ENCODE results near the gene EXO1.
A peak's percentile ranks its signal among the peaks of the same experiment; 100 is the strongest.

Gene EXO1

DNA sequence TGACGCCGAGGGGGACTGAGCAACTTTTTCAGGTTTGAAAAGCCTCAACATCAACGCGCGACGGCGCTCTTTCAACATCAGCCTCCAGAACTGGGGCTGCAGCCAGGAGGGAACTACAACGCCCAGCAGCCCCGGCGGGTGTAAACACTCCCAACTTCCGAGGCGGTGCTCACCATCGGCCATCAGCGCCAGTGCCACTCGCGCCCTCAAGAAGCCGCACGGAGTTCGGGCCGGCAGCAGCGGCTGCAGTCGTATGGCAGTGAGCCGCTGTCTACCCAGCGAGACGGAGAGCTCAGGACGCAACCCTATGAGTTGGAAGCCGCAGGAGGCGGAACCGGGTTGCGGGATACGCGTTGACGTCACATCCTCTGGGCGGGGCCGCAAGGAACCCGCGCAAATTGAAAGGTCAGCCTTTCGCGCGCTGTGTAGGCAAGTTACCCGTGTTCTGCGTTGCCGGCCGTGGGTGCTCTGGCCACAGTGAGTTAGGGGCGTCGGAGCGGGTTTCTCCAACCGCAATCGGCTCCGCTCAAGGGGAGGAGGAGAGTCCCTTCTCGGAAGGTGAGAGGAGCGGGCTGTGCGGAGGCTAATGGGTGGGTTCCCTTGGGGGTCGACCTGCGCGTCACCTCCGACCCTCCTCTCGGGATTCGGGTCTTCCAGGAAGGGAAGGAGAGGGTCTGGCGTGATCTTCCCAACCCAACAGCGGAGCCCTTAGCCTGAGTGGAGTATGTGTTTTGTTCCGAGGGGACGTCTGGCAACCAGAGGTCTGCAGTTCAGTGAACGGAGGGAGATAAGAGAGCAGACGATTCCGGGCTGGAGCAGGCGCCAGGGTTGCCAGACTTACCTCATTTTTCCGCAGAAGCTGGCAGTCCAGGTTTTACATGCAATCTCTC is at the start of gene EXO1 (continued):
- TF ChIP-seq, protein P1, sequence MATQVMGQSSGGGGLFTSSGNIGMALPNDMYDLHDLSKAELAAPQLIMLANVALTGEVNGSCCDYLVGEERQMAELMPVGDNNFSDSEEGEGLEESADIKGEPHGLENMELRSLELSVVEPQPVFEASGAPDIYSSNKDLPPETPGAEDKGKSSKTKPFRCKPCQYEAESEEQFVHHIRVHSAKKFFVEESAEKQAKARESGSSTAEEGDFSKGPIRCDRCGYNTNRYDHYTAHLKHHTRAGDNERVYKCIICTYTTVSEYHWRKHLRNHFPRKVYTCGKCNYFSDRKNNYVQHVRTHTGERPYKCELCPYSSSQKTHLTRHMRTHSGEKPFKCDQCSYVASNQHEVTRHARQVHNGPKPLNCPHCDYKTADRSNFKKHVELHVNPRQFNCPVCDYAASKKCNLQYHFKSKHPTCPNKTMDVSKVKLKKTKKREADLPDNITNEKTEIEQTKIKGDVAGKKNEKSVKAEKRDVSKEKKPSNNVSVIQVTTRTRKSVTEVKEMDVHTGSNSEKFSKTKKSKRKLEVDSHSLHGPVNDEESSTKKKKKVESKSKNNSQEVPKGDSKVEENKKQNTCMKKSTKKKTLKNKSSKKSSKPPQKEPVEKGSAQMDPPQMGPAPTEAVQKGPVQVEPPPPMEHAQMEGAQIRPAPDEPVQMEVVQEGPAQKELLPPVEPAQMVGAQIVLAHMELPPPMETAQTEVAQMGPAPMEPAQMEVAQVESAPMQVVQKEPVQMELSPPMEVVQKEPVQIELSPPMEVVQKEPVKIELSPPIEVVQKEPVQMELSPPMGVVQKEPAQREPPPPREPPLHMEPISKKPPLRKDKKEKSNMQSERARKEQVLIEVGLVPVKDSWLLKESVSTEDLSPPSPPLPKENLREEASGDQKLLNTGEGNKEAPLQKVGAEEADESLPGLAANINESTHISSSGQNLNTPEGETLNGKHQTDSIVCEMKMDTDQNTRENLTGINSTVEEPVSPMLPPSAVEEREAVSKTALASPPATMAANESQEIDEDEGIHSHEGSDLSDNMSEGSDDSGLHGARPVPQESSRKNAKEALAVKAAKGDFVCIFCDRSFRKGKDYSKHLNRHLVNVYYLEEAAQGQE (tag by site-specific recombination; IDR thresholded peaks at IDR 0.05), result no peak; the same call in 1 of the 2 replicates
- TF ChIP-seq ZNF510 (tag by site-specific recombination; IDR thresholded peaks at IDR 0.05; ENCODE audit: insufficient replicate concordance) (no peak), ZNF416 (tag by site-specific recombination; IDR thresholded peaks at IDR 0.05) (no peak), ZNF202 (tag by site-specific recombination; IDR thresholded peaks at IDR 0.05; ENCODE audit: borderline replicate concordance) (no peak), ZNF133 (tag by site-specific recombination; IDR thresholded peaks at IDR 0.05) (no peak), ZNF248 (tag by site-specific recombination; IDR thresholded peaks at IDR 0.05) (no peak), ZFHX2 (tag by site-specific recombination; conservative IDR thresholded peaks at IDR 0.05) (peak; percentile 74), ZNF830 (tag by site-specific recombination; IDR thresholded peaks at IDR 0.05; ENCODE audit: low read depth) (no peak), ZNF155 (tag by site-specific recombination; IDR thresholded peaks at IDR 0.05) (no peak), ZNF214 (tag by site-specific recombination; IDR thresholded peaks at IDR 0.05; ENCODE audit: borderline replicate concordance) (no peak), ZNF138 (tag by site-specific recombination; IDR thresholded peaks at IDR 0.05; ENCODE audit: borderline replicate concordance) (no peak), ZNF623 (tag by site-specific recombination; IDR thresholded peaks at IDR 0.05) (no peak; the same call in 1 of the 2 replicates), BCL11B (tag by site-specific recombination; IDR thresholded peaks at IDR 0.05; ENCODE audit: low read depth) (peak; percentile 99), RBAK (tag by site-specific recombination; IDR thresholded peaks at IDR 0.05) (no peak), ZNF549 (tag by site-specific recombination; IDR thresholded peaks at IDR 0.05) (no peak), HOXC10 (CRISPR knock-in tag; IDR thresholded peaks at IDR 0.05) (0 out of 2 replicates have a peak, but pooled peaks have one; percentile 53), SETDB1 (IDR thresholded peaks at IDR 0.05; ENCODE audit: insufficient read length, low read length) (no peak), ZNF132 (tag by site-specific recombination; IDR thresholded peaks at IDR 0.05; ENCODE audit: borderline replicate concordance) (no peak), ZNF223 (tag by site-specific recombination; IDR thresholded peaks at IDR 0.05) (no peak), ZNF560 (tag by site-specific recombination; IDR thresholded peaks at IDR 0.05; ENCODE audit: borderline replicate concordance) (no peak), ZNF660 (tag by site-specific recombination; IDR thresholded peaks at IDR 0.05) (peak; percentile 87), ZNF341 (tag by site-specific recombination; IDR thresholded peaks at IDR 0.05; ENCODE audit: low read depth) (peak; percentile 52; the same call in 1 of the 2 replicates), ZNF266 (tag by site-specific recombination; IDR thresholded peaks at IDR 0.05; ENCODE audit: low read depth) (no peak), SALL2 (tag by site-specific recombination; IDR thresholded peaks at IDR 0.05; ENCODE audit: borderline replicate concordance) (no peak), ZNF837 (tag by site-specific recombination; IDR thresholded peaks at IDR 0.05) (no peak)
- TF ChIP-seq, protein P2, sequence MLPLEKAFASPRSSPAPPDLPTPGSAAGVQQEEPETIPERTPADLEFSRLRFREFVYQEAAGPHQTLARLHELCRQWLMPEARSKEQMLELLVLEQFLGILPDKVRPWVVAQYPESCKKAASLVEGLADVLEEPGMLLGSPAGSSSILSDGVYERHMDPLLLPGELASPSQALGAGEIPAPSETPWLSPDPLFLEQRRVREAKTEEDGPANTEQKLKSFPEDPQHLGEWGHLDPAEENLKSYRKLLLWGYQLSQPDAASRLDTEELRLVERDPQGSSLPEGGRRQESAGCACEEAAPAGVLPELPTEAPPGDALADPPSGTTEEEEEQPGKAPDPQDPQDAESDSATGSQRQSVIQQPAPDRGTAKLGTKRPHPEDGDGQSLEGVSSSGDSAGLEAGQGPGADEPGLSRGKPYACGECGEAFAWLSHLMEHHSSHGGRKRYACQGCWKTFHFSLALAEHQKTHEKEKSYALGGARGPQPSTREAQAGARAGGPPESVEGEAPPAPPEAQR (tag by site-specific recombination; IDR thresholded peaks at IDR 0.05), result no peak
- TF ChIP-seq, protein P3, sequence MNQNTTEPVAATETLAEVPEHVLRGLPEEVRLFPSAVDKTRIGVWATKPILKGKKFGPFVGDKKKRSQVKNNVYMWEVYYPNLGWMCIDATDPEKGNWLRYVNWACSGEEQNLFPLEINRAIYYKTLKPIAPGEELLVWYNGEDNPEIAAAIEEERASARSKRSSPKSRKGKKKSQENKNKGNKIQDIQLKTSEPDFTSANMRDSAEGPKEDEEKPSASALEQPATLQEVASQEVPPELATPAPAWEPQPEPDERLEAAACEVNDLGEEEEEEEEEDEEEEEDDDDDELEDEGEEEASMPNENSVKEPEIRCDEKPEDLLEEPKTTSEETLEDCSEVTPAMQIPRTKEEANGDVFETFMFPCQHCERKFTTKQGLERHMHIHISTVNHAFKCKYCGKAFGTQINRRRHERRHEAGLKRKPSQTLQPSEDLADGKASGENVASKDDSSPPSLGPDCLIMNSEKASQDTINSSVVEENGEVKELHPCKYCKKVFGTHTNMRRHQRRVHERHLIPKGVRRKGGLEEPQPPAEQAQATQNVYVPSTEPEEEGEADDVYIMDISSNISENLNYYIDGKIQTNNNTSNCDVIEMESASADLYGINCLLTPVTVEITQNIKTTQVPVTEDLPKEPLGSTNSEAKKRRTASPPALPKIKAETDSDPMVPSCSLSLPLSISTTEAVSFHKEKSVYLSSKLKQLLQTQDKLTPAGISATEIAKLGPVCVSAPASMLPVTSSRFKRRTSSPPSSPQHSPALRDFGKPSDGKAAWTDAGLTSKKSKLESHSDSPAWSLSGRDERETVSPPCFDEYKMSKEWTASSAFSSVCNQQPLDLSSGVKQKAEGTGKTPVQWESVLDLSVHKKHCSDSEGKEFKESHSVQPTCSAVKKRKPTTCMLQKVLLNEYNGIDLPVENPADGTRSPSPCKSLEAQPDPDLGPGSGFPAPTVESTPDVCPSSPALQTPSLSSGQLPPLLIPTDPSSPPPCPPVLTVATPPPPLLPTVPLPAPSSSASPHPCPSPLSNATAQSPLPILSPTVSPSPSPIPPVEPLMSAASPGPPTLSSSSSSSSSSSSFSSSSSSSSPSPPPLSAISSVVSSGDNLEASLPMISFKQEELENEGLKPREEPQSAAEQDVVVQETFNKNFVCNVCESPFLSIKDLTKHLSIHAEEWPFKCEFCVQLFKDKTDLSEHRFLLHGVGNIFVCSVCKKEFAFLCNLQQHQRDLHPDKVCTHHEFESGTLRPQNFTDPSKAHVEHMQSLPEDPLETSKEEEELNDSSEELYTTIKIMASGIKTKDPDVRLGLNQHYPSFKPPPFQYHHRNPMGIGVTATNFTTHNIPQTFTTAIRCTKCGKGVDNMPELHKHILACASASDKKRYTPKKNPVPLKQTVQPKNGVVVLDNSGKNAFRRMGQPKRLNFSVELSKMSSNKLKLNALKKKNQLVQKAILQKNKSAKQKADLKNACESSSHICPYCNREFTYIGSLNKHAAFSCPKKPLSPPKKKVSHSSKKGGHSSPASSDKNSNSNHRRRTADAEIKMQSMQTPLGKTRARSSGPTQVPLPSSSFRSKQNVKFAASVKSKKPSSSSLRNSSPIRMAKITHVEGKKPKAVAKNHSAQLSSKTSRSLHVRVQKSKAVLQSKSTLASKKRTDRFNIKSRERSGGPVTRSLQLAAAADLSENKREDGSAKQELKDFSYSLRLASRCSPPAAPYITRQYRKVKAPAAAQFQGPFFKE (tag by site-specific recombination; IDR thresholded peaks at IDR 0.05; ENCODE audit: borderline replicate concordance), result peak; percentile 72; the same call in 1 of the 2 replicates

All from HEK293 (cell line).